Measurements from ENCODE around the gene CARD8.

DNA sequence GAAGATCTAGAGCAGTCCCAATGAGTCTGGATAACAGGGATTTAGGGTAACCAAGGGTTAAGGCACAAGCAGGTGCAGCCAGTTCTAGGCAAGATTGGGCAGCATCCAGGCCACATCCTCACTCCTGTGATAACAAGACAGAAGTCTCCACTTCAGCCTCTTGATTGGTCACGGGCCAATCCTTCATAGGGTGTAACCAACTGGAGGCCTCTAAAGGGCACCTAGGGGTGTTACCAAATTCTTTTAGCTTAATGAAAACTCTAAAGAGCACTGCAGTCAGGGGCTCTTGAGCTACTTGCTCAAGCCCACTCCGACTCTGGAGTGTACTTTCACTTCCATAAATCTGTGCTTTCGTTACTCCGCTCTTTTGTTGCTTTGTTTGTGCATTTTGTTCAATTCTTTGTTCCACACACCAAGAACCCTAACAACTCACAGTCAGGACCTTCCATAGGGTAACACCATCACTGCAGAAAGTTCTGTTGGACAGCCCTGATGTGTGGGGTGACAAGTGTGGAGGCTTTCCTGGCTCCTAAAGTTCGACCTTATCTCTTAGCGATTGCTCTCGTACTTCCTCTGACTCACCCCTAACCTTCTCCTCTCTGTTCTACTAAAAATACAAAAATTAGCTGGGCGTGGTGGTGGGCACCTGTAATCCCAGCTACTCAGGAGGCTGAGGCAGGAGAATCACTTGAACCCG lies 49.2 kb downstream of the CARD8 start:
- TF ChIP-seq, protein P1, sequence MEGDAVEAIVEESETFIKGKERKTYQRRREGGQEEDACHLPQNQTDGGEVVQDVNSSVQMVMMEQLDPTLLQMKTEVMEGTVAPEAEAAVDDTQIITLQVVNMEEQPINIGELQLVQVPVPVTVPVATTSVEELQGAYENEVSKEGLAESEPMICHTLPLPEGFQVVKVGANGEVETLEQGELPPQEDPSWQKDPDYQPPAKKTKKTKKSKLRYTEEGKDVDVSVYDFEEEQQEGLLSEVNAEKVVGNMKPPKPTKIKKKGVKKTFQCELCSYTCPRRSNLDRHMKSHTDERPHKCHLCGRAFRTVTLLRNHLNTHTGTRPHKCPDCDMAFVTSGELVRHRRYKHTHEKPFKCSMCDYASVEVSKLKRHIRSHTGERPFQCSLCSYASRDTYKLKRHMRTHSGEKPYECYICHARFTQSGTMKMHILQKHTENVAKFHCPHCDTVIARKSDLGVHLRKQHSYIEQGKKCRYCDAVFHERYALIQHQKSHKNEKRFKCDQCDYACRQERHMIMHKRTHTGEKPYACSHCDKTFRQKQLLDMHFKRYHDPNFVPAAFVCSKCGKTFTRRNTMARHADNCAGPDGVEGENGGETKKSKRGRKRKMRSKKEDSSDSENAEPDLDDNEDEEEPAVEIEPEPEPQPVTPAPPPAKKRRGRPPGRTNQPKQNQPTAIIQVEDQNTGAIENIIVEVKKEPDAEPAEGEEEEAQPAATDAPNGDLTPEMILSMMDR (conservative IDR thresholded peaks at IDR 0.05): no peak
- TF ChIP-seq EZH2 (IDR thresholded peaks at IDR 0.05; ENCODE audit: low read depth): no peak

All from PC-9 (cell line).